K562 (cell line): ENCODE measurements around the gene GPR135. TPM values are rescaled to one million over a fixed set of nuclear protein-coding genes. Genes with fewer than 3 reads are reported as not detected.

Experiments used
- BRD4 ChIP-seq: fragments of 200-600 bp; sonication (generic); IDR thresholded peaks from 2 replicates; pipeline ENCODE4 v1.6.1; 2017; ENCODE audit warnings: inconsistent platforms
- HDAC8 ChIP-seq: fragments of 450-650 bp; IDR thresholded peaks from 2 replicates; pipeline ENCODE4 v1.6.1; 2016; ENCODE audit warnings: mild to moderate bottlenecking, missing genetic modification characterization, moderate library complexity, missing compliant biosample characterization
- HINFP ChIP-seq: fragments of 450-650 bp; conservative IDR thresholded peaks from 2 replicates; pipeline ENCODE4 v1.6.1; 2016; ENCODE audit warnings: missing genetic modification characterization, low read depth, mild to moderate bottlenecking, control low read depth, missing compliant biosample characterization
- MEF2A ChIP-seq: IDR thresholded peaks from 2 replicates; pipeline ENCODE4 v1.6.1; 2011; ENCODE audit warnings: low read depth, mild to moderate bottlenecking, low read length, moderate library complexity; ENCODE audit not compliant: control insufficient read depth
- MXI1 ChIP-seq: IDR thresholded peaks from 2 replicates; pipeline ENCODE4 v1.6.1; 2011; ENCODE audit warnings: low read depth, mild to moderate bottlenecking, improper control_type of control experiment, low read length
- SNRNP70 ChIP-seq: fragments of 200-400 bp; formaldehyde crosslinking; optimal IDR thresholded peaks from 2 replicates; pipeline ENCODE3; 2017; ENCODE audit warnings: low read depth, low read length
- TCFL5 ChIP-seq: fragments of 250-450 bp; sonication (Bioruptor Pico); conservative IDR thresholded peaks from 2 replicates; pipeline ENCODE4 v1.6.1; 2021; ENCODE audit warnings: mild to moderate bottlenecking, moderate library complexity, matching md5 sums
- TRIM28 ChIP-seq: fragments of 450-650 bp; IDR thresholded peaks from 2 replicates; pipeline ENCODE4 v1.6.1; 2017
- XRCC5 ChIP-seq: fragments of 200-400 bp; formaldehyde crosslinking; IDR thresholded peaks from 2 replicates; pipeline ENCODE4 v1.6.1; 2017; ENCODE audit warnings: low read depth, mild to moderate bottlenecking, low read length
- ZNF212 ChIP-seq: fragments of 450-650 bp; formaldehyde crosslinking; IDR thresholded peaks from 2 replicates; pipeline ENCODE4 v1.4.0; 2020; ENCODE audit warnings: mild to moderate bottlenecking
- ZNF444 ChIP-seq: fragments of 250-450 bp; sonication (Bioruptor Pico); IDR thresholded peaks from 2 replicates; pipeline ENCODE4 v1.4.0; 2020; ENCODE audit warnings: mild to moderate bottlenecking, moderate library complexity
- polyA plus RNA-seq, 8 experiments: library from polyadenylated mRNA; depleted of rRNA in 4 of 8; stranded (reverse) in 5 of 8; unstranded in 3 of 8; fragments of >200 nt; fragmentation: Nextera tagmentation in 2 of 8; fragmentation: Illumina TruSeq in 1 of 8; extraction: Ambion mirVana in 2 of 8; extraction: Trizol in 1 of 8; gene quantifications; 2 replicates each; pipeline versions ENCODE4 v1.2.1 to v1.2.3, GENCODE V29; 2011 to 2014; ENCODE audit warnings: inconsistent platforms in 1 of 8, missing spikeins in 1 of 8
- total RNA-seq, 7 experiments: library from RNA; depleted of rRNA in 6 of 7; stranded (reverse); fragments of >200 nt in 6 of 7; fragmentation: Illumina TruSeq in 2 of 7; extraction: Trizol in 2 of 7; gene quantifications; 2 replicates each; pipeline versions ENCODE4 v1.2.1 to v1.2.3, GENCODE V29; 2011 to 2021; ENCODE audit warnings: low replicate concordance in 1 of 7
- TF ChIP-seq, protein P1 (sequence below), 2 experiments: fragments of 450-650 bp; formaldehyde crosslinking in 1 of 2; IDR thresholded peaks; 2 replicates each; pipeline versions ENCODE4 v1.4.0 to v1.6.1; 2014 to 2020; ENCODE audit warnings: mild to moderate bottlenecking in 2 of 2, borderline replicate concordance in 1 of 2, low read depth in 1 of 2
- TF ChIP-seq, protein P2 (sequence below), 3 experiments: IDR thresholded peaks in 2 of 3; conservative IDR thresholded peaks in 1 of 3; 2 replicates each; pipeline ENCODE4 v1.5.1; 2011 to 2012; ENCODE audit warnings: low read length in 3 of 3, mild to moderate bottlenecking in 3 of 3, control low read depth in 2 of 3, improper control_type of control experiment in 1 of 3, inconsistent platforms in 1 of 3, low read depth in 1 of 3, mixed read lengths in 1 of 3, moderate library complexity in 1 of 3; ENCODE audit not compliant: insufficient read depth in 2 of 3
- TF ChIP-seq, protein P3 (sequence below): sonication (generic); formaldehyde crosslinking; IDR thresholded peaks from 2 replicates; pipeline ENCODE4 v1.8.0; 2022; ENCODE audit warnings: mild to moderate bottlenecking, missing genetic modification reagents

GPR135 gene
- total and polyA plus RNA-seq, 9 of the 15 experiments (the other 6 are each of a cell fraction or from before 2014, with no cell fraction given), result 0.06 to 1.6 (median 1.0) TPM

- no peak for TF ChIP-seq XRCC5
- TF ChIP-seq ZNF212 (CRISPR knock-in tag), result no peak
- no peak for TF ChIP-seq ZNF444 (CRISPR knock-in tag)
- peak; percentile 53; the same call in 1 of the 2 replicates for TF ChIP-seq MXI1
- no peak for TF ChIP-seq HDAC8
- TF ChIP-seq HINFP (tag), result no peak
- TF ChIP-seq MEF2A, result no peak
- TF ChIP-seq TCFL5 (CRISPR knock-in tag), result no peak
- TF ChIP-seq, protein P1, sequence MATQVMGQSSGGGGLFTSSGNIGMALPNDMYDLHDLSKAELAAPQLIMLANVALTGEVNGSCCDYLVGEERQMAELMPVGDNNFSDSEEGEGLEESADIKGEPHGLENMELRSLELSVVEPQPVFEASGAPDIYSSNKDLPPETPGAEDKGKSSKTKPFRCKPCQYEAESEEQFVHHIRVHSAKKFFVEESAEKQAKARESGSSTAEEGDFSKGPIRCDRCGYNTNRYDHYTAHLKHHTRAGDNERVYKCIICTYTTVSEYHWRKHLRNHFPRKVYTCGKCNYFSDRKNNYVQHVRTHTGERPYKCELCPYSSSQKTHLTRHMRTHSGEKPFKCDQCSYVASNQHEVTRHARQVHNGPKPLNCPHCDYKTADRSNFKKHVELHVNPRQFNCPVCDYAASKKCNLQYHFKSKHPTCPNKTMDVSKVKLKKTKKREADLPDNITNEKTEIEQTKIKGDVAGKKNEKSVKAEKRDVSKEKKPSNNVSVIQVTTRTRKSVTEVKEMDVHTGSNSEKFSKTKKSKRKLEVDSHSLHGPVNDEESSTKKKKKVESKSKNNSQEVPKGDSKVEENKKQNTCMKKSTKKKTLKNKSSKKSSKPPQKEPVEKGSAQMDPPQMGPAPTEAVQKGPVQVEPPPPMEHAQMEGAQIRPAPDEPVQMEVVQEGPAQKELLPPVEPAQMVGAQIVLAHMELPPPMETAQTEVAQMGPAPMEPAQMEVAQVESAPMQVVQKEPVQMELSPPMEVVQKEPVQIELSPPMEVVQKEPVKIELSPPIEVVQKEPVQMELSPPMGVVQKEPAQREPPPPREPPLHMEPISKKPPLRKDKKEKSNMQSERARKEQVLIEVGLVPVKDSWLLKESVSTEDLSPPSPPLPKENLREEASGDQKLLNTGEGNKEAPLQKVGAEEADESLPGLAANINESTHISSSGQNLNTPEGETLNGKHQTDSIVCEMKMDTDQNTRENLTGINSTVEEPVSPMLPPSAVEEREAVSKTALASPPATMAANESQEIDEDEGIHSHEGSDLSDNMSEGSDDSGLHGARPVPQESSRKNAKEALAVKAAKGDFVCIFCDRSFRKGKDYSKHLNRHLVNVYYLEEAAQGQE (IDR thresholded peaks at IDR 0.05; ENCODE audit: borderline replicate concordance), result peak; percentile 32
- TF ChIP-seq, protein P1 (CRISPR knock-in tag; IDR thresholded peaks at IDR 0.05; ENCODE audit: low read depth), result 0 out of 2 replicates have a peak, but pooled peaks have one; percentile 64
- TF ChIP-seq BRD4, result no peak; the same call in 1 of the 2 replicates
- TF ChIP-seq TRIM28, result peak; percentile 23; the same call in 1 of the 2 replicates
- TF ChIP-seq, protein P2, sequence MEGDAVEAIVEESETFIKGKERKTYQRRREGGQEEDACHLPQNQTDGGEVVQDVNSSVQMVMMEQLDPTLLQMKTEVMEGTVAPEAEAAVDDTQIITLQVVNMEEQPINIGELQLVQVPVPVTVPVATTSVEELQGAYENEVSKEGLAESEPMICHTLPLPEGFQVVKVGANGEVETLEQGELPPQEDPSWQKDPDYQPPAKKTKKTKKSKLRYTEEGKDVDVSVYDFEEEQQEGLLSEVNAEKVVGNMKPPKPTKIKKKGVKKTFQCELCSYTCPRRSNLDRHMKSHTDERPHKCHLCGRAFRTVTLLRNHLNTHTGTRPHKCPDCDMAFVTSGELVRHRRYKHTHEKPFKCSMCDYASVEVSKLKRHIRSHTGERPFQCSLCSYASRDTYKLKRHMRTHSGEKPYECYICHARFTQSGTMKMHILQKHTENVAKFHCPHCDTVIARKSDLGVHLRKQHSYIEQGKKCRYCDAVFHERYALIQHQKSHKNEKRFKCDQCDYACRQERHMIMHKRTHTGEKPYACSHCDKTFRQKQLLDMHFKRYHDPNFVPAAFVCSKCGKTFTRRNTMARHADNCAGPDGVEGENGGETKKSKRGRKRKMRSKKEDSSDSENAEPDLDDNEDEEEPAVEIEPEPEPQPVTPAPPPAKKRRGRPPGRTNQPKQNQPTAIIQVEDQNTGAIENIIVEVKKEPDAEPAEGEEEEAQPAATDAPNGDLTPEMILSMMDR (IDR thresholded peaks at IDR 0.05 in 2 of 3, conservative IDR thresholded peaks at IDR 0.05 in 1 of 3; ENCODE audit: insufficient read depth in 2 of 3, low read depth in 1 of 3, low read length in 3 of 3), result peak; percentile 51 to 69 (median 54)
- no peak for TF ChIP-seq SNRNP70
- TF ChIP-seq, protein P3, sequence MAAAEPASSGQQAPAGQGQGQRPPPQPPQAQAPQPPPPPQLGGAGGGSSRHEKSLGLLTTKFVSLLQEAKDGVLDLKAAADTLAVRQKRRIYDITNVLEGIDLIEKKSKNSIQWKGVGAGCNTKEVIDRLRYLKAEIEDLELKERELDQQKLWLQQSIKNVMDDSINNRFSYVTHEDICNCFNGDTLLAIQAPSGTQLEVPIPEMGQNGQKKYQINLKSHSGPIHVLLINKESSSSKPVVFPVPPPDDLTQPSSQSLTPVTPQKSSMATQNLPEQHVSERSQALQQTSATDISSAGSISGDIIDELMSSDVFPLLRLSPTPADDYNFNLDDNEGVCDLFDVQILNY (CRISPR knock-in tag), result 0 out of 2 replicates have a peak, but pooled peaks have one; percentile 25
These were observed 18.8 kb upstream of the GPR135 start, which contains the start of the genes JKAMP and L3HYPDH (continued) for GRCh38 chr14:59483819-59484638.
